ENCODE measurements around the gene C15orf39.

C15orf39 gene

DNA sequence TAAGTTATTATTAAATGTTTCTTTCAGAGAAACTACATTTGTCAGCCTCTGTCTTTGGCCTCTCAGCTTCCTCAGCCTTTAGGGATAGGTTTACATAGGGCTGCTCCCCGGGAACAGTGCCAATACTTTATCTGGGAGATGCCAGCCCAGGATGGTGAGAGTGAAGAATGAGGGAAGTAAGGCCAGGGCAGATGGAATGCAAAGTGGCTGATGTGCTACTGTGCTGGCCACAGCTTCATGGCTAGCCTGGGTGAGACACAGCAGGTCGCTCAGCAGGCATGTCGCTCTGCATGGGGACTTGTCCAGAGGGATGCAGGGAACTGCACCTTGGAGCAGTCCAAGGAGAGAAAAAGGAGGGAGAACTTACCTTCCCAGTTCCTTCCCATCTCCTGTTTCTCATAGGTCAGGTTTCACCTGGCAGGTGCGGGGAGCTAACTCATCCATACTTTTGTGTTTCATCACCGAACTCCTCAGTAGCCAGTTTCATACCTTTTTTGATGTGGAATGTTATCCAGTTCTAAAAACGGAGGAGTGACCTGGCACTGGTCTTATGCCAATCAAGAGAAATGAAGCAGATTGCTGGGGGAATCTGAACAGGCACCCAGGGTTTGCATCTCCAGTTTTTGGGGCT lies 30.9 kb upstream of the C15orf39 start:
- DNase-seq (ENCODE audit: low read depth) = no peak

DNA sequence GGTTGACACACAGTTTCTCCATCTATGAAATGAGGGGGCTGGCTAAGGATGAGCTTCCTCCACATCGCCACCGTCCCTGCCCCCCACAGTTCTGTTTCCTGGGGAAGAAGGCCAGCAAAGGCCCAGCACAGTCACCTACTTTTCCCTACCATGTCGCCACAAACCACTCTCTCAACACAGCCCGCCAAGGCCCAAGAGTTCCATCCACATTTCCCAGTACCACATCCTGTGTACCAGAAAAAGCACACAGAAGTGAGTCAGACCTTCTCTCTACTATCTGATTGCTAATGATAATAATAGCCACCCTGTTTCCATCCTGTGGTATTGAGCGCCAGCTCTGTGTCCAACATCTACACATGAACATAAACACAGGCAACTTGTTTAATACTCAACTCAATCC lies 30.3 kb upstream of the C15orf39 start:
- no peak overlapping the region for H3K4me3 ChIP-seq (ENCODE audit: low read depth, low read length)
- DNase-seq (ENCODE audit: low read depth) = peak; percentile 65

More for the DNA sequence above, 30.9 kb upstream of the C15orf39 start:
- no peak overlapping the region for H3K4me3 ChIP-seq (ENCODE audit: low read depth, low read length)

DNA sequence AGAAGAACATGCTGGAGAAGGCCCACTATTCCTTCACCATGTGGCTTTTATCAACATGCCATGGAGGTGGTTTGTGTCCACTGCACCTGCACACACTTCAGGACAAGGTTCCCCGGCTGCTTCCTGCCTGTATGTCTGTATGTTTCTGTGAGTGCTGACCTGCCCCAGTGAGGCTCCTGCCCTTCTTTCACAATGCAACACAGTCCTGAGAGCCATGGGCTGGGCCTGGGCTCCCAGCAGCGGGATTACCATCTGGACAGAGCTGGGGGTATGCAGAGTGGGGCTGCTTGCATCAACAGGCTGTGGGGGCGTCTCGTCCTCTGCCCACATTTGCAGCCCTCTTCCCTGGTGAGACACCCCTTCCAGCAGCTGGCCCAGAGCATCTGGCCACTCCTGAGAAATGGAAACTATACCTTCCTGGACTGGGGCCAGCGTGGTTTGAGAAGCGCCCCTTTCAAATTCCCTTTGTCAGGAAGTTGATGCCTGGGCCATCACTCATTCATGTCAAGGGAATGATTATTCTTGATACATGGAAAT lies 29.3 kb upstream of the C15orf39 start:
- DNase-seq (ENCODE audit: low read depth) = no peak

DNA sequence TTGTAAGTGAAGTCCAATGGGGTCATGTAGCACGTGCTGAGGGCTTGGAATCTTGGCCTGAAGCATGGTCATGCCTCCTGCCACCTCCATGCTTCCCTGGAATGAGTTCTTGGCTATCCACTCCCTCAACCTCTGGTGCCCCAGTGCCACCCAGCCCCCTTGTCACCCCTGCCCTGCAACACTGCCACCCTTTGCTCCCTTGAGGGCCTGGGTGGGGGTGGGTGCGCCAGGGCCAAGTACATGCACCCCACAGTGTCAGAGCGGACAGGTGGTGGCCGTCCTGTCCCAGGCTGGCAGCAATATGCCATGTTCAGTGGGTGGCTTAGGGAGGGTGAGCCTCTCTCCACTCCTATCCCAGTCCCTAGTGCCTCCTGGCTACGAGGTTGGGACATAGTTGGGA lies 27.6 kb upstream of the C15orf39 start:
- DNase-seq (ENCODE audit: low read depth) = no peak
- no peak overlapping the region for H3K4me3 ChIP-seq (ENCODE audit: low read depth, low read length)

More for the DNA sequence above, 29.3 kb upstream of the C15orf39 start:
- H3K4me3 ChIP-seq (ENCODE audit: low read depth, low read length) = no peak overlapping the region

DNA sequence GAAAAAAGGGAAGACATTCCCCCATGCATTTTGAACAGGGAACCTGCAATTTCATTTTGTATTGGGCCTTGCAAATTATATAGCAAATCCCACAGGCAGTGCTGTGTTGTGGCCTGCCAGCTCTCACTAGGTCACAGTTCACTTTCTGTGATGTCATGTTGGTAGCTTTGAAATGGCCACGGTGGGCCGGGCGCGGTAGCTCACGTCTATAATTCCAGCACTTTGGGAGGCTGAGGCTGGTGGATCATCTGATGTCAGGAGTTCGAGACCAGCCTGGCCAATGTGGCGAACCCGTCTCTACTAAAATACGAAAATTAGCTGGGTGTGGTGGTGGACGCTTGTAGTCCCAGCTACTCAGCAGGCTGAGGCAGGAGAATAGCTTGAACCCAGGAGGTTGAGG lies 27.0 kb upstream of the C15orf39 start:
- H3K4me3 ChIP-seq (ENCODE audit: low read depth, low read length) = no peak overlapping the region
- DNase-seq (ENCODE audit: low read depth) = no peak

DNA sequence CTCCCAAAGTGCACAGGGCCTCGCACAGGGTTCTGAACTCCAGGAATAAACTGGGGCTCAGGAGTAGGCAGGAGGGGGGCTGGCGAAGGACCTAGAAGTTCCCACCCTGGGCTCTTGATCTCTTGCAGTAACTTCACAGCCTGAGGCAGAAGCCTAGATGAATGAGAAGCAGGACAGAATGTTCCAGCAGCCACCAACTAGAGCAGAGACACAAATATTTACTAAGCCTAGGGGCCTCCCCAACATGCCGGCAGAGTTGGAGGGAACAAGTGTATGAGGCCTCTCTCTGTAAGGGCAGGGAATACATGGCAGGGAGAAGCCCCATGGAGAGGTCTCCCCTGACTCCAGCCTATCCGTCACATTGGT lies 25.3 kb upstream of the C15orf39 start:
- no peak for DNase-seq (ENCODE audit: low read depth)

DNA sequence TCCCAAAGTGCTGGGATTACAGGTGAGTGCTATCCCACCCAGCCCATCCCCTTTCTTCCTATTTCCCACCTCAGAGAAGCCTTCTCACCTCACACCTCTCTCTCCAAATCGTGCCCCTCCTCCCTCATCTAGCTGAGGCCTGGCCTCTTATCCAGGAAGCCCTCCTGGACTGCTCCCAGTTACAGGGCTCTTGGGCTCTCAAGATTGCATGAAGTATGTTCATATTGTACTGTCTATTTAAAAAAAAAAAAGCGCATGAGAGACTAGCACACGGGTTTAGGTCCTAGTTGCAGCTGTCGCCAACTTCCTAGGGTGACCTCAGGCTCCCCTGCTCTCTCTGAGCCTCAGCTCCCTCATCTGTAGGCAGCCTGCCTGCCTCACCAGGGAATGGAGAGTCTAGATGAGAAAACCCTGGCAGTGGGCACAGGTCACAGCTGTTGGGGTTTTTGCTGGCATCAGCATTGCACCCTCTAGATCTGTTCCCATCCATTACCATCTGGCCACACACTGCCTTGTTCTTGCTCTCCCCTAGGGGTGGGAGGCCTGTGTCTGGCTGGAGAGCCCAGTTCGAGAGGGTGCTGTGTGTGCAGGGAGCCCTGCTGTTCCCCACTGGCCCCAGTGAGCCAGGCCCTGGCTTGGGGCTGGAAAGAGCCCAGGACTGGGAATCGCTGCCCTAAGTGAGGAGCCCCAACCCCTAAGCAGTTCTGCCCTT lies 24.2 kb upstream of the C15orf39 start:
- no peak overlapping the region for H3K4me3 ChIP-seq (ENCODE audit: low read depth, low read length)
- no peak for DNase-seq (ENCODE audit: low read depth)

More for the DNA sequence above, 25.3 kb upstream of the C15orf39 start:
- H3K4me3 ChIP-seq (ENCODE audit: low read depth, low read length) = no peak overlapping the region

DNA sequence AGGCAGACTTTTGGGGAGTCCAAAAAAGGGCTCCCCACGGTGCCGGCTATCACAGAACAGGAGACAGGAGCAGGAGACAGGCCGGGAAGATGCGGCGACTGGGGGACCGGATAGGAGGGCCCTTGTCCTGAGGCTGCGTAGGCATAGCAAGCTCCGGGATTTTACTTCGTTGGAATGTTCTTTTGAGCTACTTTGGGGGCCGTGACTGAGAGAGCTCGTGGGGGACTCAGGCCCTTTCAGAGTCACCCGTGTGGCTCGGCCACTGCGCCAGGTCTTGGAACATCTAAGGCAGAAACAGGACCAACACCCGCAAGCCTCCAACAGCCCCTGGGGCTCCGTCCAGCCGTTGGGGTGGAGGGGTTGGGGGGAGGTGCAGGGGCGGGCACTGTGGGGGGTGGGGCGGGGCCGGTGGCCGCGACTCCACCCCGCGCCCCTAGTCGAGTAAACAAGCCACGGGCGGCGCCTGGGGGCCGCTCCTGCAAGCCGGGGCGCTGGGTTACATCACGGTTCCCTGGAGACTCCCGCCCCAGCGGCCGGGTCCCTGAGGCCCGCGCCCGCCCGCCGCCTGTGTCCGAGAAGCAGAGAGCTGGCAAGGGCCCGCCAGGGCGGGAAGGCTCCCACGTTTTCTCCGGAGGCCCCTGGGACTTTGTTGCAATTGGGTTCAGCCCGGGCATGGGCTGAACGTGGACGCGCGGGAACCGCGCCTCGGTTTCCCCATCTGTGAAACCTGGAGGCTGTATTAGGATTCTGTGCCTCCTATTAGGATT lies 23.3 kb upstream of the C15orf39 start:
- DNase-seq (ENCODE audit: low read depth) = no peak
- H3K4me3 ChIP-seq (ENCODE audit: low read depth, low read length) = no peak overlapping the region

DNA sequence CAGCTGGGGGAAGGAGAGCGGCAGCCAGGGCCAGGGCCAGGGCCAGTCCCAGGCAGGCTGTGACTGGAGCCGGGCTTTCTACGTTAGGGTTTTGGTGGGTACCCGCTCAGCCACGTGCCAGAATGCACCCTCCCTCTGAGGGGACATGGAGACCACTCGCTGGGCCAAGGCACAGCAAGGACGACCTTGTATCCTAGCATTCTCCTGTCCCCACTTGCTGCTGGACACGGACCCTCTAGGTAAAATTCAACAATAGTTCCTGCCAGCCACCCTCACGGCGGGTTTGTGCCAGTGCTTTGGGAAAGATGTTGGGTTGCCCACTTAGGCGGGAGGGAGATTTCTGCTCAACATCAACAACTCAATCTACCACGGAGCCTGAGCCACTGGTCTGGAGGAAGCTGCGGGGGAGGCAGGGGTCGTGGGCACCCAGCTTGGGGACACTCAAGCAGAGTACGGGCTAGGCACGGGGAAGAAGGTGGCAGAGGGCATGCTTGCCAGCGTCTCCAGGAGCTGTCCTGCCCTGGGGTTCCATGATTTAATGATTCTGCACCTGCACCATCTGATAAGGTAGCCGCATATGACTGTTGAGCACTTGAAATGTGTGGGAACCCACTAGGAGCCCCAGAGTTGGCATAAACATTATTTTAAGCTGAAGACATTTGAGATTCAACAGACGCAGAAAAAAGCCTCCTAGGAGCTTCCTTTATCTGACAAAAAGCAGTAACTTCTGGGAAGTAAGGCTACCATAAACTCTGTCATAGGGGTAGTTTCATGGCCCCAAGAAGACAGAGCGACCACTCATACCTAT lies 22.5 kb upstream of the C15orf39 start:
- no peak for DNase-seq (ENCODE audit: low read depth)
- H3K4me3 ChIP-seq (ENCODE audit: low read depth, low read length) = no peak overlapping the region

DNA sequence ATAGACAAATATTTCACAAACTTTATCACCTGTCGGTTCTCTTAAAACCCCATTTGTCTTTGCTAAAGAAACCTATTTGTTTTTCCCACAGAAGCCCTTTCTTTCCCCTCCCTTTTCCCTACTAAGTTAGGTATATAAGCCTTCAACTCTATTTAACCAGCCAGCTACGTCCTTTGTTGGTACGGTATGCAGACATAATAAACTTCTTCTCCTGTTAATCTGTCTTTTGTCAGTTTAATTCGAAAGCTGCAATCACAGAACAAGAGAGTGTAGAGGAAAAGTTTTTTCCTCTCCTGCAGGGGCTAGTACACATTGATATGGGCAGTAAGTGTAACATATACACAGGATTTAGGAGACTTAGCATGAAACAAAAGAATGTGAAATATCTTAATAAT lies 21.9 kb upstream of the C15orf39 start:
- H3K4me3 ChIP-seq (ENCODE audit: low read depth, low read length) = no peak overlapping the region
- no peak for DNase-seq (ENCODE audit: low read depth)

DNA sequence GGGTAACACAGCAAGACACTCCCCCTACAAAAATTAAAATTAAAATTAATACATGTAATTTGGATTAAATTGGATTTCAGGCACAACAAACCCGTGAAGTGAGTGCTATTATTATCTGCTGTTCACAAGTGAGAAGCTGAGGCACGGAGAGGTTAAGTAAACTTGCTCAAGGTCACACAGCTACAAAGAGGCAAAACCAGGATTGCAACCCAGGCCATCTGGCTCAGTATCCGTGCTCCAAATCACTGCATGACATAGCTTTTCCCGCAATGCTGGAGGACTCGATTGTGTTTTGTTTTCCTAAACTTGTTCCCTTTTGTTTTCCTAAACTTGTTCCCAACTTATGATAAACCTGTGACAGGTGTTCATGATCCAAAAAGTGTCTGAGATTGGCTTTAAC lies 19.9 kb upstream of the C15orf39 start:
- no peak overlapping the region for H3K4me3 ChIP-seq (ENCODE audit: low read depth, low read length)
- DNase-seq (ENCODE audit: low read depth) = no peak

DNA sequence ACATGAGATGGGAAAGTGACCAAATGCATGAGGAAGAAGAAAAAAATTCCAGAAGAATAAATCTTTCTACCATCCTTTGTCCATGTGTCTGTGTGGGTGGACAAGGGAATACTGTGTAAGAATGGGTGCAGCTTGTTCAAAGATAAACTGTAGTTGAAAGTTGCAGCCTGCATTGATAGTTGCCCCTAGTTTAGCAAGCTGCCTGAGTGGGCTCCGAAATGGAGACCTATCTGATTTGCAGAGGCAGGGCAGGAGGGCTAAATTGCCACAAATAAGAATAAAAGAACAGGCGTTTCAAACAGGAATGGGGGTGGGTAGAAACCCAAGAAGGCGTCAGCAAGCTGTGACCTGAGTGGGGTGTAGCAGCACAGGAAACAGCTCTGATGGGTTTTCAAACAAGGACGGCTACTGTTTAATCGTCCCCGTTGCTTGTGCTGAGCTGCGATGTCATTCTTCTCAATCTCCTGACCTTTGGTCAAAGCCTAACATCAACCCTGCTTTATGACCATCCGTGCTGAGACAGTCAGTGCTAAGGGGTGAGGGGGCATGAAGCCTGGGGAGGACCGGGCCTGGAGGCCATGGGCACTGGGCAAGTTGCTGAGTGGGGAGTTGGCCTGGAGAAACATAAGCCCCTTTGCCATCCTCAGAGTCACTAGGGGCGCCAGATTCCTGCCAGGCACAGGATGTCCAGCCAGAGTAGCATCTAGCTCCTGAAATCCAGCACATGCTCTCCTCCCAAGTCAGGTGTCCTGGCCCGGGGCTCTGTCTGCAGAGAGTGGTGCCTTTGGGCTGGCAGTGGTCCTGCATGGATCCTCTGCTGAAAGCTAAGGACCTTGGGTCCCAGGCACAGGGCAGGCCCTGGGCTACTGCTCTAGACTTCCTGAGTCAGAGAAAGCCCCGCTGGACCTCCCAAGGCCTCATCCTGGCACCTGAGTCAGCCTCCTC lies 19.2 kb upstream of the C15orf39 start:
- no peak overlapping the region for H3K4me3 ChIP-seq (ENCODE audit: low read depth, low read length)
- DNase-seq (ENCODE audit: low read depth) = no peak

DNA sequence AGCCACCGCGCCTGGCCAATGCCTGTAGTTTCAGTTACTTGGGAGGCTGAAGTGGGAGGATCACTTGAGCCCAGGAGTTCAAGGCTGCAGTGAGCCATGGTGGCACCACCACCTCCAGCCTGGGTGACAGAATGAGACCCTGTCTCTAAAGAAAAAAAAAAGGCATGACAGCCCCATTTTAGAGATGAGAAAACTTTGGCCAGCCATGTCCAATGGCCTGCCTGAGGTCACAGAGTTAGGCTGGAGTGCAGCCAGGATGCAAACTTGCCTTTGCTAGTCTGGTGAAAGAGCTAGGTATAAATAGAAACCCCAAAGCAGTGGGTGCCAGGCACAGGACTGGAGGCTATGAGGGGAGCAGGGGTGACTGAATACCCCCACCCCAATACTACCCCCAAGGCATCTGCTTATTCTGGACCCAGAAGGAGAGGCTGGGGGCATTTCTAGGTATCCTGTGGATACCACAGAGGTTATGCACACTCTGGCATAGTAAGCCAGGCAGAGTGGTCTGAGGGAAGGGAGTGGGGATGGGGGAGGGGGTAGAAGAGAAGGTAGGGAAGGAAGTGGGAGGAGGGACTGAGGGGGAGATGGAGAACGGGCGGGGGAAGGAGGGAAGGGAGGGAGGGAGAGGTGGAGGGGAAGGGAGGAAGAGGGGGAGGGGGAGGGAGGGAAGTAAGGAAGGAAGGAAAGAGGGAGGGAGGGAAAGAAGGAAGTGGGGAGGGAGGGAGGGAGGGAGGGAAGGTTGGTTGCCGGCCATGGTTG lies 16.2 kb upstream of the C15orf39 start:
- DNase-seq (ENCODE audit: low read depth) = no peak
- H3K4me3 ChIP-seq (ENCODE audit: low read depth, low read length) = no peak overlapping the region

DNA sequence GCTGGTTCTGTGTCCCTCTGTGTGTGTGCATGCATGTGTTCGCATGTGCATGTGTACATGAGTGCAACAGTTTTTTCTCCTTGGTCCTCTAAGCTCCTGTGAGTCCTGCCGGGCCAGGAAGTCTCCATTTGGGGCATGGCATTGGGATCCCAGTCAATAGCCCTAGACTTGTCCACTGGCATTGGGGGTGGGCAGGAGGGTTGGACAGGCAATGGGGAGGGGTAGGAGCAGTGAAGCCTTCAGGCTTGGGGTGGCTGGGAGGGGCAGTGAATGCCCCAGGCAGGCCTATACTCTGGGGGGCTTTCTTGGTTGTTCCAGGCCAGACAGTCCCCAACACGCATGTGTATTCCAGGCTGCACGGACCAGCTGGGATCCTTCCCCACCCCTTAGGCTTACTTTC lies 15.6 kb upstream of the C15orf39 start:
- no peak overlapping the region for H3K4me3 ChIP-seq (ENCODE audit: low read depth, low read length)
- DNase-seq (ENCODE audit: low read depth) = no peak

DNA sequence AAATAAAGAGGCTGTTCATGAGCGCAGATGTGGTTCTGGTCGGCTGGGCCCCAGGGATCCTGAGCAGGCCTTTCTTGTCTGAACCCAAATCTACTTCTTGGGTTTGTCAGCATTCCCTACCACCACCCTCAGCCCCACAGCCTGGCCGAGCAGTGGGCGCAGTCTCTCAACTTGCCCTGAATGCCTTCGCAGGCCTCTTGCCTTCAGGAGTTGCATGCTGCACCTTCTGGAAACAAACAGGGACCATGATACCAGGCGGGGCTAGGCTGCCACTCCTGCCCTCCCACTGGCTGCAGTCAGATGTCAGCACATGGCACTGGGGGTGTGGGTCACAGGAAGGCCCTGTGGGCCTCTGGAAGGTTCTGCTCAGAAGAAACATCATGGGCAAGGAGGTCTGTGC lies 13.2 kb upstream of the C15orf39 start:
- no peak overlapping the region for H3K4me3 ChIP-seq (ENCODE audit: low read depth, low read length)
- DNase-seq (ENCODE audit: low read depth) = no peak

DNA sequence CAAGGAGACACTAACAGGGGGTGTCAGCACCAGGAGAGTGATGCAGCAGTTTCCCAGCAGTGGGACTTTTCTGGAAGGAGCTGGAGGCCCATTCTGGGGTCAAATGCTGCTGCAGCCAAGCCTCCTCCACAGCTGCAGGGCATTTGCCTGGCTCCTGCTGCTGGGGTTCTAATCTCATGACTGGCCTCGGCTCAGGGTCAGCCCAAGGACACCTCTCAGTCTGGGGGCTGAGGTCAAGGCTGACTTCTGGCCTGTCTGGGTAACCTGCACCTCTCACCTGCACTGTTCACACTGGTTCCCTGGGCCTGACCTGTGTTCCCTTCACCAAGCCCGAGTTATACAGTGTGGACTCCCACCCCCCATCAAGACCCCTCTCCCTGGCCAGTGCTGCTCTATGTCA lies 10.4 kb upstream of the C15orf39 start:
- DNase-seq (ENCODE audit: low read depth) = no peak
- no peak overlapping the region for H3K4me3 ChIP-seq (ENCODE audit: low read depth, low read length)

DNA sequence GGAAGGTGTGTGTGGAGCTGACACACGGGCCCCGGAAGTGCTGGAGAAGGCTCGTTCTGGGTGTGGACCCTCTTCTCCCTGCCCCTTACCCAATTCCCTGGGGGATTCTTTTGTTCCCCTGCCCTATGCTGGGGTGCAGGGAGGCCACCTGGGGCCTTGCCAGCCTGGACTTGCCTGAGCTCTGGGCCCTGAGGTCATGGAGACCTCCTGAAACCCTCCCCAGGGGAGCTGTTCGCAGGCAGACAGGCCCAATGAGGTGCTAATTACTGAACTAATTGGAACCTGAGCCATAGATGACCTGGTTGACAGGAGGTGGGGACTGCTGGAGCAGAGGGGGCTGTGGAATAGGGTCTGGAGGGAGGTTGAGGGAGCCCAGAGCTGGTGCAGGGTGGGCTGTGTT lies 9.4 kb upstream of the C15orf39 start:
- no peak overlapping the region for H3K4me3 ChIP-seq (ENCODE audit: low read depth, low read length)
- DNase-seq (ENCODE audit: low read depth) = no peak

DNA sequence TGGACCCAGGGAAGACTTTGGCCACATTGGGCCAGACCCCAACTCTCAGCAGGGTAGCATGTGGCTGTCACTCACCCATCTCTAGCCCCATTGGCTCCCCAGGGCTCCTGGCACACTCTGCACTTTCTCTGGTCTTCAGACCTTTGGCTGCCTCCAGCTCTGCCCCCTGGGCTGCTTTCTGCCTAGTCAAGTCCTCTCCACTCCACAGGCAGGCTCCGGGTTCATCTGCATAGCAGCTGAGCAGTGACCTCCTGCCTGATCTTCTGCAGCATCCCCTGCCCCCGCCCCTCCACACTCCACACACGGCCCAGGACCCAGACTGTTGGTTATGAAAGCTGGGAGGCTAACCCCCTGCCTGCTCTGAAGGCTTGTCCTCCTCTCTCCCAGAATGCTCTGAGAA lies 8.4 kb upstream of the C15orf39 start:
- DNase-seq (ENCODE audit: low read depth) = no peak
- H3K4me3 ChIP-seq (ENCODE audit: low read depth, low read length) = no peak overlapping the region
